ENCODE measurements around the gene PTPRN2.

The PTPRN2 gene

GRCh38 chr7:157650801-157651200 lies 936.8 kb downstream of the PTPRN2 start:
- no peak for DNase-seq
- H3K4me1 Mint-ChIP-seq: peaks cover 19% of the 10 kb centered on the region
- H3K4me3 Mint-ChIP-seq: no peak overlapping the region
- no peaks in the 10 kb centered on the region for H3K36me3 Mint-ChIP-seq (ENCODE audit: low read depth)
- TF ChIP-seq, protein P1, sequence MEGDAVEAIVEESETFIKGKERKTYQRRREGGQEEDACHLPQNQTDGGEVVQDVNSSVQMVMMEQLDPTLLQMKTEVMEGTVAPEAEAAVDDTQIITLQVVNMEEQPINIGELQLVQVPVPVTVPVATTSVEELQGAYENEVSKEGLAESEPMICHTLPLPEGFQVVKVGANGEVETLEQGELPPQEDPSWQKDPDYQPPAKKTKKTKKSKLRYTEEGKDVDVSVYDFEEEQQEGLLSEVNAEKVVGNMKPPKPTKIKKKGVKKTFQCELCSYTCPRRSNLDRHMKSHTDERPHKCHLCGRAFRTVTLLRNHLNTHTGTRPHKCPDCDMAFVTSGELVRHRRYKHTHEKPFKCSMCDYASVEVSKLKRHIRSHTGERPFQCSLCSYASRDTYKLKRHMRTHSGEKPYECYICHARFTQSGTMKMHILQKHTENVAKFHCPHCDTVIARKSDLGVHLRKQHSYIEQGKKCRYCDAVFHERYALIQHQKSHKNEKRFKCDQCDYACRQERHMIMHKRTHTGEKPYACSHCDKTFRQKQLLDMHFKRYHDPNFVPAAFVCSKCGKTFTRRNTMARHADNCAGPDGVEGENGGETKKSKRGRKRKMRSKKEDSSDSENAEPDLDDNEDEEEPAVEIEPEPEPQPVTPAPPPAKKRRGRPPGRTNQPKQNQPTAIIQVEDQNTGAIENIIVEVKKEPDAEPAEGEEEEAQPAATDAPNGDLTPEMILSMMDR (IDR thresholded peaks at IDR 0.05): no peak
- peaks cover 3% of the 10 kb centered on the region for H3K27me3 Mint-ChIP-seq (ENCODE audit: low read depth, poor library complexity)
- H3K9me3 Mint-ChIP-seq: no peaks in the 10 kb centered on the region
- H3K27ac Mint-ChIP-seq: no peak overlapping the region

DNA sequence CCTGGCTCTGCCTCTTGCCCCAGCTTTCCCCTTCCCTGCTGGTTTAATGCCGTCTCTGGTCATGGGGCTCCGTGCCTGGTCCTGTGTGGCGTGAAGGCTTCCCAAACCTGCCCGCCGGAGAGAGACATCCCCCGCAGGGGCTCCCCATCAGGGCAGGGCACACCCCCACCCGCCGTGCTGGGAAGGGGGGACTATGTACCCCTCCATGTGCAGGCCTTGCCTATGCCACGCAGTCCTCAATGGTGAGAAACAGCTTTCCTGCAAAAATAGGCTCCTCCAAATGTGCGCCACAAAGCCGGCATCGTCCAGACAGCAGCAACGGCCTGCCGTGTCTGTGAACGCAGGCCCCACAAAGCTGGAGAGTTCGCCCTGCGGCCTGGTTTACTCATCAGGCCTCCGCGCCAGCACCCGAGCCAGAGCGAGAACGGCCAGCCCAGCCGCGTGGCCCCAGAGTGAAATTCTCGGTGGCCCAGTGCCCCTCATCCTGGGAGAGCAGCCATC lies 937.4 kb downstream of the PTPRN2 start:
- Mint-ChIP-seq H3K36me3 (ENCODE audit: low read depth) (no peaks in the 10 kb centered on the region), H3K27me3 (ENCODE audit: low read depth, poor library complexity) (peaks cover 3% of the 10 kb centered on the region), H3K4me3 (no peak overlapping the region), H3K9me3 (no peaks in the 10 kb centered on the region), H3K4me1 (peaks cover 13% of the 10 kb centered on the region), H3K27ac (no peak overlapping the region)
- no peak for DNase-seq
- TF ChIP-seq, protein P1 (IDR thresholded peaks at IDR 0.05): no peak

GRCh38 chr7:157646551-157646950 lies 941.1 kb downstream of the PTPRN2 start:
- H3K27me3 Mint-ChIP-seq (ENCODE audit: low read depth, poor library complexity): peaks cover 5% of the 10 kb centered on the region
- no peak overlapping the region for H3K27ac Mint-ChIP-seq
- peaks cover 13% of the 10 kb centered on the region for H3K36me3 Mint-ChIP-seq (ENCODE audit: low read depth)
- DNase-seq: no peak
- H3K9me3 Mint-ChIP-seq: peaks cover 12% of the 10 kb centered on the region
- TF ChIP-seq, protein P1 (IDR thresholded peaks at IDR 0.05): no peak
- peaks cover 7% of the 10 kb centered on the region for H3K4me1 Mint-ChIP-seq
- H3K4me3 Mint-ChIP-seq: no peak overlapping the region

GRCh38 chr7:157645539-157645938 lies 942.1 kb downstream of the PTPRN2 start:
- Mint-ChIP-seq H3K27me3 (ENCODE audit: low read depth, poor library complexity) (peaks cover 5% of the 10 kb centered on the region), H3K36me3 (ENCODE audit: low read depth) (peaks cover 23% of the 10 kb centered on the region), H3K4me1 (no peaks in the 10 kb centered on the region), H3K4me3 (no peak overlapping the region), H3K9me3 (peaks cover 23% of the 10 kb centered on the region), H3K27ac (no peak overlapping the region)
- DNase-seq: no peak
- TF ChIP-seq, protein P1 (IDR thresholded peaks at IDR 0.05): no peak

GRCh38 chr7:157644946-157645345 lies 942.7 kb downstream of the PTPRN2 start:
- H3K4me3 Mint-ChIP-seq: no peak overlapping the region
- no peaks in the 10 kb centered on the region for H3K4me1 Mint-ChIP-seq
- no peak overlapping the region for H3K27ac Mint-ChIP-seq
- peaks cover 29% of the 10 kb centered on the region for H3K36me3 Mint-ChIP-seq (ENCODE audit: low read depth)
- TF ChIP-seq, protein P1 (IDR thresholded peaks at IDR 0.05): no peak
- H3K9me3 Mint-ChIP-seq: peaks cover 29% of the 10 kb centered on the region
- DNase-seq: no peak
- peaks cover 5% of the 10 kb centered on the region for H3K27me3 Mint-ChIP-seq (ENCODE audit: low read depth, poor library complexity)

DNA sequence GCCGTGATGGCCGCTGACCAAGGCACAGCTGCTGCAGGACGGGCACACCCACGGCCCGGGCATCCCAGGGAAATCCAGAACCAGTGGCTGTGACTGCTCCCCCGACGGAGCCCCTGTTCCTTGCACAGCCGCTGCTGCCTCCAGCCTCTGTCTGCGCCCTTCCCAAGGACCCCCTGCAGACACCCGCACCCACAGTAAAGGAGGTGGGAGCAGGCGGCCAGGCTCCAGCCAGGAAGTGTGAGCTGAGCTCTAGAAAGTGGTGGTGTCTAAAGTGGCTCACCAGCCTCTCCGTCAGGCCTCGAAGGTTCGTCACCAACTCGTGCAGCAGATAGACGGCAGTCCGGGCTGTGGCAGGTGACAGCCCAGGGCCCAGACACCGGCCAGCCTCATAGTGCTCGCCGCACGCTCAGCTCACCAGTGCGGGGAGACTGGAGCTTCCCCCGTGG lies 944.1 kb downstream of the PTPRN2 start:
- peaks cover 10% of the 10 kb centered on the region for H3K27me3 Mint-ChIP-seq (ENCODE audit: low read depth, poor library complexity)
- no peaks in the 10 kb centered on the region for H3K4me1 Mint-ChIP-seq
- peaks cover 37% of the 10 kb centered on the region for H3K36me3 Mint-ChIP-seq (ENCODE audit: low read depth)
- peaks cover 38% of the 10 kb centered on the region for H3K9me3 Mint-ChIP-seq
- no peak overlapping the region for H3K4me3 Mint-ChIP-seq
- no peak overlapping the region for H3K27ac Mint-ChIP-seq
- no peak for DNase-seq
- TF ChIP-seq, protein P1 (IDR thresholded peaks at IDR 0.05): no peak

All from nephron progenitor cell (in vitro differentiated cells).